ENCODE results near the gene RGR. TPM values are rescaled to one million over a fixed set of nuclear protein-coding genes. Genes with fewer than 3 reads are reported as not detected.

RGR gene
- polyA plus RNA-seq, 2 of the 4 experiments (the other 2 are of a cell fraction): not detected

GRCh38 chr10:84292502-84292901 is 47.6 kb downstream of the RGR start:
- POLR2A ChIA-PET: no interaction called here
- no peak for DNase-seq (ENCODE audit: low read depth in 1 of 2, low spot score in 1 of 2)
- Histone ChIP-seq H3K27ac (no peak overlapping the region), H3K4me1 (no peaks in the 10 kb centered on the region), H3K4me2 (no peak overlapping the region), H3K4me3 (no peak overlapping the region), H3K9me3 (no peaks in the 10 kb centered on the region)
- CTCF ChIA-PET: interaction anchor here (0.6 to 1.5 kb wide), 4 partner anchors 28 to 244 kb away, joined by 3 to 8 read pairs (median 4); no protein-coding TSS in a partner anchor
- WGBS (ENCODE audit: missing lambda C conversion rate): 81% methylated on average over 2 of the region's 2 CpGs
- ATAC-seq: no peak
- TF ChIP-seq RFX5 (IDR thresholded peaks at IDR 0.05) (no peak), TP53 (CRISPR knock-in tag; IDR thresholded peaks at IDR 0.05) (no peak), PHF8 (IDR thresholded peaks at IDR 0.05; ENCODE audit: borderline replicate concordance, low read depth) (no peak), MAFK (IDR thresholded peaks at IDR 0.05; ENCODE audit: partially characterized antibody) (no peak), KDM5A (IDR thresholded peaks at IDR 0.05) (no peak), EHMT2 (IDR thresholded peaks at IDR 0.05; ENCODE audit: low read depth) (no peak), ZFP36 (IDR thresholded peaks at IDR 0.05; ENCODE audit: borderline replicate concordance, partially characterized antibody) (no peak)
- no peak for FAIRE-seq

- CTCF ChIA-PET: interaction anchor here (0.7 to 1.5 kb wide), 3 partner anchors 10 to 244 kb away, joined by 3 to 8 read pairs (median 5); no protein-coding TSS in a partner anchor
- FAIRE-seq (no peak), DNase-seq (ENCODE audit: low read depth in 1 of 2, low spot score in 1 of 2) (no peak), ATAC-seq (no peak)
- no peak overlapping the region for H3K4me2 ChIP-seq
- 94% methylated on average over 1 of the region's 1 CpG for WGBS (ENCODE audit: missing lambda C conversion rate)
- no peaks in the 10 kb centered on the region for H3K4me1 ChIP-seq
- no peak overlapping the region for H3K4me3 ChIP-seq
- no peak overlapping the region for H3K27ac ChIP-seq
- no peak for TF ChIP-seq HOXA7 (CRISPR knock-in tag; IDR thresholded peaks at IDR 0.05)
- TF ChIP-seq FOXS1 (CRISPR knock-in tag; IDR thresholded peaks at IDR 0.05): no peak
- TF ChIP-seq MAFK (IDR thresholded peaks at IDR 0.05; ENCODE audit: partially characterized antibody): no peak
- TF ChIP-seq TFCP2L1 (CRISPR knock-in tag; IDR thresholded peaks at IDR 0.05): no peak
- TF ChIP-seq, protein P1, sequence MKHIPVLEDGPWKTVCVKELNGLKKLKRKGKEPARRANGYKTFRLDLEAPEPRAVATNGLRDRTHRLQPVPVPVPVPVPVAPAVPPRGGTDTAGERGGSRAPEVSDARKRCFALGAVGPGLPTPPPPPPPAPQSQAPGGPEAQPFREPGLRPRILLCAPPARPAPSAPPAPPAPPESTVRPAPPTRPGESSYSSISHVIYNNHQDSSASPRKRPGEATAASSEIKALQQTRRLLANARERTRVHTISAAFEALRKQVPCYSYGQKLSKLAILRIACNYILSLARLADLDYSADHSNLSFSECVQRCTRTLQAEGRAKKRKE (CRISPR knock-in tag; IDR thresholded peaks at IDR 0.05; ENCODE audit: low read depth): no peak
- no peak for TF ChIP-seq HEYL (CRISPR knock-in tag; IDR thresholded peaks at IDR 0.05)
- TF ChIP-seq, protein P2, sequence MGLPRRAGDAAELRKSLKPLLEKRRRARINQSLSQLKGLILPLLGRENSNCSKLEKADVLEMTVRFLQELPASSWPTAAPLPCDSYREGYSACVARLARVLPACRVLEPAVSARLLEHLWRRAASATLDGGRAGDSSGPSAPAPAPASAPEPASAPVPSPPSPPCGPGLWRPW (IDR thresholded peaks at IDR 0.05): no peak
- TF ChIP-seq RCOR1 (IDR thresholded peaks at IDR 0.05; ENCODE audit: low read depth, low read length): no peak
- no peak for TF ChIP-seq EP300 (IDR thresholded peaks at IDR 0.05)
- no peak for TF ChIP-seq SMC3 (IDR thresholded peaks at IDR 0.05)
- no peak for TF ChIP-seq NR3C1 (IDR thresholded peaks at IDR 0.05)
- no peak for TF ChIP-seq BHLHE40 (IDR thresholded peaks at IDR 0.05; ENCODE audit: low read depth, low read length)
- POLR2A ChIA-PET: no interaction called here
- no peaks in the 10 kb centered on the region for H3K9me3 ChIP-seq
Measured at GRCh38 chr10:84293171-84293570, 48.3 kb downstream of the RGR start.

- FAIRE-seq (no peak), DNase-seq (ENCODE audit: low read depth in 1 of 2, low spot score in 1 of 2) (no peak), ATAC-seq (no peak)
- Histone ChIP-seq H3K4me3 (no peak overlapping the region), H3K27ac (no peak overlapping the region), H3K4me1 (no peaks in the 10 kb centered on the region), H3K9me3 (no peaks in the 10 kb centered on the region), H3K4me2 (no peak overlapping the region)
- POLR2A ChIA-PET: no interaction called here
- WGBS (ENCODE audit: missing lambda C conversion rate): 60% methylated on average over 4 of the region's 4 CpGs
- CTCF ChIA-PET: interaction anchor here (0.7 to 1.5 kb wide), 2 partner anchors 9 to 29 kb away, joined by 3 to 8 read pairs; no protein-coding TSS in a partner anchor
- TF ChIP-seq MYC (IDR thresholded peaks at IDR 0.05; ENCODE audit: borderline replicate concordance, low read length): no peak
- TF ChIP-seq BHLHE40 (IDR thresholded peaks at IDR 0.05; ENCODE audit: low read depth, low read length): no peak
- TF ChIP-seq RCOR1 (IDR thresholded peaks at IDR 0.05; ENCODE audit: low read depth, low read length): no peak
- TF ChIP-seq CBX8 (IDR thresholded peaks at IDR 0.05): no peak
- TF ChIP-seq ESRRA (IDR thresholded peaks at IDR 0.05; ENCODE audit: borderline replicate concordance, low read length): no peak
- TF ChIP-seq NFE2L2 (conservative IDR thresholded peaks at IDR 0.05; ENCODE audit: low read length): no peak
- TF ChIP-seq POLR2AphosphoS2 (conservative IDR thresholded peaks at IDR 0.05; ENCODE audit: low read length): no peak
- no peak for TF ChIP-seq SMC3 (IDR thresholded peaks at IDR 0.05)
Measured at GRCh38 chr10:84293574-84294016, 48.7 kb downstream of the RGR start.

Measured in A549 (cell line).